Posterior cingulate gyrus (tissue), 11 donors: ENCODE measurements around the gene PSMB3.
A peak's percentile ranks its signal among the peaks of the same experiment; 100 is the strongest.

ENCODE experiments used
- DNase-seq, 10 donors: peaks; one replicate each; pipeline versions ENCODE4 v3.0.0 to v3.0.0-alpha.2; 2020 to 2021; ENCODE audit warnings: mixed read lengths in 3 of 10
- intact Hi-C: fragments of 100-400 bp; cut with DNase I; formaldehyde crosslinking; loops from one replicate; pipeline ENCODE4 v1.15.1; 2023

The PSMB3 gene

DNA sequence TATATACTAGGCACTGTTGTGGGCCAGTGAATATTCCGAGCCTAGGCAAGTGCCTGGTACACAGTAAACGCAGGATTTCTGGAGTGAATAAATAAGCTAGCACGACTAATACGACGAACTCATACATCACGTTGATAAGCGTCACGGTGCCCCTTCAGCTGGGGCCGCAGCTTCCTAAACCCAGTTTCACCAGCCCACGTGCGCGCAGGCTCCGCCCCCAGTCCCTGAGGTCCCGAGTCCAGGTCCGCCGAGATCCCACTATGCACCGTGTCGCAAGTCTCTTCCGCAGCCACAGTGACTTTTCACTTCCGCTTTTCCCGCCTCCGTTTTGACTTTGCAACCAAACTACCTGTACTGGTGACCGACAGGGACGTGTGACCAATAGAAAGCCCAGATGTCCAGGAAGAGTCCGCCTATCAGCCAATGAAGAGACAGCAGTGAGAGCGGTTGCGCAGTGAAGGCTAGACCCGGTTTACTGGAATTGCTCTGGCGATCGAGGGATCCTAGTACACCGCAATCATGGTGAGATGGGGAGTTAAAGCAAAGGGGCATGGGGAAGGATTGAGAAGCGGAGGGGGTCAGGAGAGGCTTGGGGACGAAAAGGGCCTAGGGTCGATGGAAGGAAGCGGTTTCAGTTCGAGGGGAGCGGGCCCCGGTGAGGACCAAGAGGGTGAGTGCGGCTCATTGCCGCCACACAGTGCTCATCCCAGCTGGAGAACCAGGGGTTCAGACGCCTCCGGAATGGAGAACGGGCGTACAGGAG is at the start of gene PSMB3:
Gene PSMB3 (plus strand): TSS at position 434 of the 763 bp plus-strand sequence. CDS start 86 bp downstream, at position 520.
- intact Hi-C loops: loop anchor here (5.0 kb wide), 1 partner anchor 45 kb away; the partner anchor contains the start of gene PIP4K2B
- DNase-seq: peak; percentile 95 to 99 (median 98)

DNA sequence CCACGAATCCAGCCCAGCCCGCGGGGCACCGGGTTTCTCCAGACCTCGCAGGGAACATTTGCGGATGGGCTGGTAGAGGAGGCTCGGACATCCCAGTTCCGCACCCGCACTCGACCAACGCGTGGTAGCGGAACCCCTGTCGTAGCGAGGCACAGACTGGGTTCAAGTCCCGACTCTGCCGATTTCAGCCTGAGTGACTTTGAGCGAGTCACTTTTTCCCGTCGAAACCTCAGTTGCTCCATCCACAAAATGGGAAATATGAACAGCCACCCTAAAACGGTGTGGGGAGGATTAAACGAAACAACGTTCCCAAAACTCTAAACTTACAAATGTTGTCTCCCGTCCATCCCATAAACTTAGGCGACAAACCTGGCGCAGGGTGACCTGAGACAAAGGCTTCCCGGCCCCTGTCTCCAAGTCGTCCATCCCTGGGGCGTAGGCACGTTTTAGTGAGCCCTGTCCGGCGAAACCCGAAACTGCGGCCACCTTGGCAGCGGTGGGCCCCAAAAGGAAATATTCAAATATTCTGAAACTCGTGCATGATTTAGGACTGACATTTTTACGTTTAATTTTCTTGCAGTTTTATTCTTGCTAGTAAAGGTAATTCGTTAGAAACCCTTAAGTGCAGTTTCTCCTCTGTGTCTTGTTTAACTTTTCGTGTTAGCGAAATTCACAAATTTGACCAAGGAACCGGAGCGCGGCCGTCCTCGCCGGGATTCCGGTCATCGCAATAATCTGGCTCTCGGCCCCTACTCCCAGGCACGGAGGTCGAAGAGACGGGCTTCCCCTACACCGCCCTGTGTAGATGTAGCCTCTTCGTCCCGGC is 49.4 kb upstream of the PSMB3 start:
- intact Hi-C loops: no loop called here
- no peak for DNase-seq

DNA sequence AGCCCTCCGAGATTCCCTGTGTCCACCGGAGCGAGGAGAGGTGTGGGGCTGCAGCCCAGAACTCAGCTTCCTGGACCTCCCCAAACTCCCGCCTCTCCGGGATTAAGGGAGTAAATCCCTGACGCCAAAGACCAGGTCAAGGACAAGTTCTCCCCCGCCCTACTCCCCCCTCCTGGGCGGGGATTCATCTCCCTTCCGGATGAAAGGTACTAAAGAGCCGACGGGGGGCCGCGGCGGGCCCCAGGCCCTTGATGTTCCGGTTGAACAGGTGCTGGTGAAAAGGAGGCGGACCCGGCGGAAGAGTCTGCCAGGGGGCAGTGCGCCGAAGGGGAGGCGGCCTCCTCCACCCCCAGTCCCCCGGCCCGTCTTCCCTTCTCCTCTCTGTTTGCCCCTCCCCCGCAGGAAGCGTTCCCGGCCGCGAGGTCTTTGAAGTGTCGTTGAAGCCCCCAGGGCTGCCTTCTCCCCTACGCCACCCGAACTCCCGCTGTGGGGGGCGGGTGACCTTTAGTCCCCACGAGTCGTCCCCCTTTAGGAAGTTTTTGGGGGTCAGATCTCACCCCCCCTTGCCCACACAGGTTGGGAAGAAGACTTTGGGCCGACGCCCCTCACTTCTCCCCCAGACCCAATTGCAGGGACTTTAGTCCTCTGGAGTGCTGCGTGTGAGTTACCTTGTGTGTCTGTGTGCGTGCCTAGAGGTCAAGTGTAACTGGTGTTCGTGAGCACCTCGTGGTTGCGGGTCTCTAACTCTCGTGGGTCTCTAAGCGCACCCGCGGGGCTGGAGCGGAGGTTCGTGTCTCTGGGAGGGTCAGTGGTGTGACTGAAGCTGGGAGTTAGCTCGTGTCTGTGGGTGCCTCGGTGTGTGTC is 48.6 kb upstream of the PSMB3 start:
- intact Hi-C loops: no loop called here
- DNase-seq: no peak

DNA sequence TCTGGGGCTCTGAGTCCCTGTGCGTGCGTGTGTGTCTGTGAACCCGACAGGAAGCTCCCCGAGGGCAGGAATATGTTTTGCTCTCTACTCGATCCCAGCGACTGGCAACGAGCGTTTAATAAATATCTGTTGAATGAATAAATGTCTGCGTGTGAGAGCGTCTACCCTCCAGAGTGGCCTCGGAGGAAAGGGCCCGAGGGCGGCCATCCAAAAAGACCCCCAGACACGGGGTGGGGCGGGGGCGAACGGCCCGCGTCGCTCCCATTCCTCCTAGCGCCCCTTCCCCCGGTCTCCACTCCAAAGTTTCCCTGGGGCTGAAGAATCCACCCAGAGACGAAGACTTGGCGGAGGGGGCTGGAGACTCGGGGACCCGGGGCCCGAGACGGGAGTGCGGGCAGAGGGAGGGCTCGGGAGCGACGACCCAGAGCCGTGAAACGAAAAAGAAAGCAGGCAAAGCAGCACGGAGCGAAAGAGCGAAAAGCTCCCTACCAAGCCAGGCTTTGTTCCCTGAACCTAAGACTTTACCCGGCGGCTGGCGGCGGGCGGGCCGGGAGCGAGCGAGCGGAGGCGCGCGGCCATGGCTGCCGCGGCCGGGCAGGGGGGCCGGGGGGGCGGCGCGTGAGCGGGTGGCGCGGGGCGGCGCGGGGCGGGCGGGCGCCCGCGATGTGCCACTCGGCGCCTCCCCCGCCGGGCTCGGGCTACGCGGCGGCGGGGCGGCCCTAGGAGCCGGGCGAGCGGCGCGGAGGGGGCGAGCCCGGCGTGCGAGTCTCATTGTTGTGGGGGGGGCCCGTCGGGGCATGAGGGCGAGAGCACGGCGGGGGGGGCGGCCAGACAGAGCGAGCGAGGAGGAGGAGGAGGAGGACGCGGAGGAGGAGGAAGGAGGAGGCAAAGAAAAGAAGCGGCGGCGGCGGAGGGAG is 47.7 kb upstream of the PSMB3 start, which contains the start of gene MLLT6:
Gene MLLT6 (plus strand): TSS at position 668 of the 917 bp plus-strand sequence. CDS start 360 bp downstream, outside the sequence.
- DNase-seq: peak; percentile 66 to 97 (median 82)
- intact Hi-C loops: no loop called here

DNA sequence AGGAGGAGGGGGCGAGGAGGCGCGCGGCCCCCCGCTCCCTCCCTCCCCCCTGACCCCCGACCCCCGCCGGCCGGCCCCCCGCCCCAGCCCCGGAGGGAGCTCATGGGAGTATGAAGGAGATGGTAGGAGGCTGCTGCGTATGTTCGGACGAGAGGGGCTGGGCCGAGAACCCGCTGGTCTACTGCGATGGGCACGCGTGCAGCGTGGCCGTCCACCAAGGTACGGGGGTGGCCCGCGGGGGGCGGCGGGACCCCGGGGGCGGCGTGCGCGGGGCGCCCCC is 47.1 kb upstream of the PSMB3 start:
- intact Hi-C loops: no loop called here
- DNase-seq: no peak

DNA sequence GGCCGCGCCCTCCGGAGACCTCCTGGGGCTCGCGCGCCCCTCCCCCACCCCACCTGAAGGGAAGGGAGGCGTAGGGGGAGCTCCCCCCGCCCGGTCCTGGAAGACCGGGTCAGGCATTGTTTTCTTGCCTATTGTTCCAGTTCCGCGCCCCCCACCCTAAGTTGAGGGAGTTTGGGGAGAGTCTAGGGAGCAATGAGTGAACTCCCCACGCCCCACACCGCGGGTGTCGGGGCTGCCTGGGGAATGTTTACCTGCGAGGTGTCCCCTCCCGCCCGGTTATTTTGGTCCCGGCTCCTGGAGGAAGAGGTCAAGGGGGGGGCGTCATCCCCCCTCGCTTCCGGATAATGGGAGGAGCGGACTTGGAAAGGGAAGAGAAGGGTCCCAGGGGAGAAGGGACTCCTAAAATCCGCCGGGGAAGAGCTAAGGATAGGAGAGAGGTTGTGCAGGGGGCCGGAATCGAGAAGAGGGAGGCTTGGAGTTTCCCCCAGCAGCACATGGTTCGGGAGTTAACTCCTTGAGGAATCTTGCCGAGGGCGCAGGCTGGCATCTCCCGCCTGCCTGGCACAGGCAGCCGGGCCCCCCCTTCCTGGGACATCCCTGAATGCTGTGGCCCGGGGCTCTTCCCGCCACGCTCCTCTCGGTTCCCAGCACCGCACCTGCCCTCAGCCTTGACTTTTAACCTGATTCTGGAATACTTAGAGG is 46.6 kb upstream of the PSMB3 start:
- DNase-seq: peak in 2 of 10 donors; percentile 22 to 41
- intact Hi-C loops: no loop called here

DNA sequence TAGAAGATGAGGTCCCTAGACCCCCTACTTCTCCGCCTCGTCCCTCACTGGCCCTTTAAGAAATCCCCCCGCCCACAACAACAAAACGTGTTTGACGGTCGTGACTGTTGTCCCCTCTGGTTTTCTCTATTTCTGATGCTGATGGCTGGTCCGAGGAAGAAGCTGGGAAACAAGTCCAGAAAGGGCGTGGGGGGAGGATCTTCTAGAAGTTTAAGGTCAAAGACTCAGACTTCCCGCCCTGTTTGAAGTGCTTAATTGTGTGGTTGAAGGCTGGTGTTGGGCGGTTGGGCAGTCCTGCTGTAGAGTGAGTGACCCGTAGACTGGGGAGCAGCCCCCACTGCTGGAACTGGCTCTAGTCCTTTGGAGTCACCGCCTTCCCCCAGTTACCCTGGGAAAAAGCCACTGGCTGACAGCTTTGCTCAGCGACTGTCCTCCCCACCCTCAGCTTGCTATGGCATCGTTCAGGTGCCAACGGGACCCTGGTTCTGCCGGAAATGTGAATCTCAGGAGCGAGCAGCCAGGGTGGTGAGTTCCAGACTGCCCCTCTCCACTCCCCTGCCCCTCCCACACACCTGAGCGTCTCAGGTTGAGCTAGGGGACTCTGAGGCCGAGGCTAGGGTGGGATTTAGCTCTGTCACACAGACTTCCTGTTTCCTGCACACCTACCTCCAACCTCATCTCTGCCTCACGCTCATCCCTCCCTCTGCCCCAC is 45.9 kb upstream of the PSMB3 start:
- intact Hi-C loops: no loop called here
- DNase-seq: no peak

DNA sequence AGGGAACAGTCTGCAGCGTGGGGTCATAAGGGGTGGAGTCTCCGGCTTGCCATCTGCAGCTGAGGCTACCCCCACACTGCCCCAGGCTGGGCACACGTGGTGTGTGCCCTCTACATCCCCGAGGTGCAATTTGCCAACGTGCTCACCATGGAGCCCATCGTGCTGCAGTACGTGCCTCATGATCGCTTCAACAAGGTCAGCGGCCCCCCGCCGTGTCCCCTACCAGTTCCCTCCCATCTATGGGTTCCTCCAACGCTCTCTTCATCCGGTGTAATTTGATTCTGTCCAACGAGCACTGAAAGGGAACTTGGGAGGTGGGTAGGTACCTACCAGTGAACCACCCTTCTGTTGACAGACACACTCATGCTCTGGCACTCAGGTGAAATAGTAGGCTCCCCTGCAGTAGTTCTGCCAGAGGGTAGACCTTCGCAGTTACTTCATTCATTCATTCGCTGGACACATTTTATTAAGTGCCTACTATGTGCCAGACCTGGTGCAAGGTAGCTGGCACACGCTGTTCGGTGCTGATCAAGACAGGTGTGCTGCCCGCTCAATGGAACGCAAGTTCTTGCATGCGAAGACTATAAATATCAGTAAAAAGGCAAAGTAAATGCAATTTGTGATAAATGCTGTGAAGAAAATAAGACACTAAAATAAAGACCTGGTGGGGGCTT is 44.7 kb upstream of the PSMB3 start:
- intact Hi-C loops: no loop called here
- DNase-seq: no peak

DNA sequence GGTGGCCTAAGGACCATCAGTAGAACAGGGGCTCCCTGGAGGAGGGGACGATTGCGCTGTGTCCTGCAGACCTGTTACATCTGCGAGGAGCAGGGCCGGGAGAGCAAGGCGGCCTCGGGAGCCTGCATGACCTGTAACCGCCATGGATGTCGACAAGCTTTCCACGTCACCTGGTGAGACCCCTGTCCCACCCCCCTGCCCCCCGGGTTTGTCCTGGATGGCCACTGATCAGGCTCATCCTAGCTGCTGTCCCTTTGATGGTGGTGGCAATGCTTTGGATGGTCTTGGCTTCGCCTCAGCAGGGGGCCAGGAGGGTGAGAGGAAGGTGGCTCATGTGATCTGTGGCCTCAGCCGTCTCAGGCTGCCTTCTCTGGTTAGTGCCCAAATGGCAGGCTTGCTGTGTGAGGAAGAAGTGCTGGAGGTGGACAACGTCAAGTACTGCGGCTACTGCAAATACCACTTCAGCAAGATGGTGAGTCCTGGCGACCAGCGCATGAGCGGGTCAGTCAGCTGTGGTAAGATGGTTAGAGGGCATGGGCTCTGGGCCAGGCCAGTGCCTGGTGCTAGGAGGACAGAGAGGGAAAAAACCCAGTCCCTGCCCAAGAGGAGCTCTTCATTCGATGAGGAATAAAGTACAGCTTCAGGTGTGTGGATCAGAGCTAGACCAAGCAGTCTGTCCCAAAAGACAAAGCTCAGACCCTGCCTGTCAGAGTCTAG is 43.3 kb upstream of the PSMB3 start:
- DNase-seq: no peak
- intact Hi-C loops: no loop called here

DNA sequence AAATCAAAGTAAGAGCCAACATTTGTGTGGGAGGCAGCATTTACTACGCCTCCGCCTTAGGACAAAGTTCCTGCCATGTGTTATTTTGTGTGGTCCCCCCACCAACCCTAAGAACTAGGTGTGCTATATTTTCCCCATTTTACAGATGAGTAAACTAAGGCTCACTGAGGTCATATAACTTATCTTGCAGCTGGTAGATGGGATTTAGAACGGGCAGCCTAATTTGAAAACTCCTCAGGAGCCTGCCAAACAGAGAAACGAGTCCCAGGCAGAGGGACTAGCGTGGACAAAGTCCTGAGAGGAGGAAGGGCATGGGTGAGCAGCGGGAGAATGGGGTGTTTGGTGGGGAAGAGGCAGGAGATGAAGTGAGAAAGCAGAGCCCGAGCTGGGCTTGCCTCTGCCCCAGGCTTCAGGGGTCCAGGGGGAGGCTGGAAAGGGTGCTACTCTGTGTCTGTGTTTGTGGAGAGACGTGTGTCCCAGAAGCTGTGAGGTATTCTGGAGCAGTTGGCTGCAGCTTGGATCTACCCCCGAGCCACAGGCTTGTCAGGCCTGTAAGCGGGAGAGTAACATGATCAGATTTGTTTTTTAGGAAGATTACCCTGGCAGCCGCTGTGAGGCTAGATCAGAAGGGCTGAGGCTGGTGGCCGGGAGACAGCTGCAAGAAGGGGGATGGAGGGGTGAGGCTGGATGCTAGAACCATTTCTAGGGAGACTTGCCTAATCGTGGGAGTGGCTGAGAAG is 42.5 kb upstream of the PSMB3 start:
- DNase-seq: no peak
- intact Hi-C loops: no loop called here

DNA sequence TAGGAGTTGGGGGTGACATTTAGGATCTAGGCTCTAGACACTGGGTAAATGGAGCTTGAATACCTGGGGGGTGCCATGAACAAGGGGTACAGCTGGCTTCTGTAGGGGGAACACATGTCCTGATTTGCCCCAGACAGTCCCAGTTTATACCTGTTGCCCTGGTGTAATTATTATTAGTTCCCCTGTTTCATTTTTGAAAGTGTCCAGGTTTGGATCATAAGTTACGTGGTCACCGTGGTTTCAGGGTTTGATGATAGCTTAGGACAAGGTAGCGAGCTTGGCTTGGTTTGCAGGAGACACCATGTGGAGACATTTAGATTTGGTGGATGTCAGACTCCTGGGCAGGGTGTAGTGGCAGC is 42.0 kb upstream of the PSMB3 start:
- DNase-seq: no peak
- intact Hi-C loops: no loop called here

DNA sequence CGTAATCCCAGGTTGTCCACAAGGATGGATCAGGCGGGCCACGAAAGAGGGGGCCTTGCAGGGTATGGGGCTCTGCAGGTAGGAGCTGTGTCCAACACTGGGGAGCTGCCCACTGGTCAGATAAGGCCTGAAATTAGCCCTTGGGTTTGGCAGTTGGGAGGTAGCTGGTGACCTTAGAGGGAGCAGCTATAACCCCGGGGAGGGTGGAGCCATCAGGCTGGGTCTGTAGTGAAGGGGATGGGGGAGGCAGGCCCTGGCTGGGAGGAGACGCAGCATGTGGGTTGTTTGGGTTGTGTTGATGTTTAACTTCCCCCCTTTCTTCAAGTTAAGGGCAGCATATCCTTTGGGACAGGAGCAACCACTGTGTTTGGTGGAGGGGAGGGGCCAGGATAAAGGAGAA is 41.6 kb upstream of the PSMB3 start:
- intact Hi-C loops: no loop called here
- no peak for DNase-seq

DNA sequence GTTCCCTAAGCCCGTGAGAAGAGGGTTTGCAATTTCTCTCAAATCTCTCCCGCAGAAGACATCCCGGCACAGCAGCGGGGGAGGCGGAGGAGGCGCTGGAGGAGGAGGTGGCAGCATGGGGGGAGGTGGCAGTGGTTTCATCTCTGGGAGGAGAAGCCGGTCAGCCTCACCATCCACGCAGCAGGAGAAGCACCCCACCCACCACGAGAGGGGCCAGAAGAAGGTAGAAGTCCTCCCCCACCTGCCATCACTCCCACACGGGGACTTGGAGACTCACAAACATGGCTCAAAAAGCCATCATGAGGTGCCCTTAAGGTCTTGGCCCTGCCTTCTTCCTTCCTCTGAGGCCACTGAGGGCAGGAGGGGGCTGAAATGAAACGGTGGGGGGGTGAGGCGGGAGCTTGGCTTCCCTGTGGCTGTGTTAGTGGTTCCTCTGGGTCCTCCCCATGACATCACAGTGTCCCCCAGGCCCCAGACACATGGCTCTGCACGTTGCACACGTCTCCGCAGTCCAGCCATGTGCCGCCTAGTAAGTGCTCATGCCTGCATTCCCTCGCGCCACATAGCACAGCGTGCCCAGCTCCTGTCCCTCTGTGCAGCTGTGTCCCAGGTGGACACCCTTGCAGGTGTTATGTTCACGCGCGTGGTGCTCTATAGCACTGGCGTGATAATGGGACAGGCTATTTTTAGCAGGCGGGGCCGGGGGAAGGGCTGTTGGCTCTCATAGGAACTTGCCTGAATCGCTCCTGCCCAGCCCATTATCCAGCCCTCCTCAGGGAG is 40.6 kb upstream of the PSMB3 start:
- intact Hi-C loops: no loop called here
- DNase-seq: no peak

DNA sequence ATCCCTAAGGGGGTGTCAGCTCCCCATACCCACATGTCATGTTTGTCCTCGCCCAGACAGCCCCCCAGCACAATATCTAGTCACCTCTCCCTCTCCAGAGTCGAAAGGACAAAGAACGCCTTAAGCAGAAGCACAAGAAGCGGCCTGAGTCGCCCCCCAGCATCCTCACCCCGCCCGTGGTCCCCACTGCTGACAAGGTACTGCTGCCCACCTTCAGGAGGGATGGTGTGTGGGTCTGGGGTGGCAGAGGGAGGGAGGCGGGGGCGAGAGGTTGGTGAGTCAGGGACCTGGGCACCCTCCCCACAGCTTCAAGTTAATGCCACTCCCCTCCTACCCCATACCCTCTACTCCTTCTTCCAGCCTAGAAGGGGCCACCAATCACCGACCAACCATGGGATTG is 39.9 kb upstream of the PSMB3 start:
- intact Hi-C loops: no loop called here
- DNase-seq: no peak

DNA sequence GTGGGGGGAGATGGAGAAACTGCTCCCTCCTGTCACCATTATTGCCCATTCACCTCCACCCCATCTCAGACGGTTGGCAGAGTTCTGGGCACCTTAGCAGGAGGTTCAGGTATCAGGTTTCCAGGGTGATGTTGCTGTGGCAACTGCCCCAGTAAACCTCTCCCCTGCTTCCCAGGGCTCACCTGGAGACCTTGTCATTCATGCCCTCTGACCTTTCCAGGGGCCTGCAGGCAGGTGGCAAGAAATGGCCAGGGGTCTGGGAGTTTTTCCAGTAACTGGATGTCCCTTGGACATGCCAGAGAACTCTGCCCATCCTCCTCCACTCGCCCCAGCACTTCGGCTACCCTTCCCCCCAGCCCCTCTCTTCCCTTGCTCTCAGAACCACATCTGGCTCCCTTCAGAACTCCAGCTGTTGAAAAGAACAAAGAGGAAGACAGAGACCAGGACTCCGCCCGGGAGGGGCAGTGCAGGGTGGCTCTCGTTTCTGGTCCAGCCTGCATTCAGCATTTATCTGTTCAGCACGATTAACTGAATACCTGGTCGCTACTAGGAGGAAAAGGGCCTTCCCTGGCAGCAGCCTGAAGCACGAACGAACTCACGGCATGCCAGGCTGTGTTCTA is 39.0 kb upstream of the PSMB3 start:
- peak in 1 of 10 donors; percentile 61 for DNase-seq
- intact Hi-C loops: no loop called here
